ENCODE data around the gene NID1. TPM values are rescaled to one million over a fixed set of nuclear protein-coding genes. Genes with fewer than 3 reads are reported as not detected.

NID1 gene
- total RNA-seq, 1 experiment from 2014 or later: 19.2 TPM

- TF ChIP-seq PRRX2 (CRISPR knock-in tag; IDR thresholded peaks at IDR 0.05) (no peak), PRDM15 (CRISPR knock-in tag; IDR thresholded peaks at IDR 0.05) (no peak), JAZF1 (CRISPR knock-in tag; IDR thresholded peaks at IDR 0.05) (no peak), HMGXB4 (CRISPR knock-in tag; IDR thresholded peaks at IDR 0.05) (no peak), USF2 (CRISPR knock-in tag; IDR thresholded peaks at IDR 0.05) (no peak), ZNF425 (CRISPR knock-in tag; conservative IDR thresholded peaks at IDR 0.05) (no peak), IRF2 (CRISPR knock-in tag; IDR thresholded peaks at IDR 0.05; ENCODE audit: borderline replicate concordance, low read depth) (no peak)
- TF ChIP-seq, protein P1, sequence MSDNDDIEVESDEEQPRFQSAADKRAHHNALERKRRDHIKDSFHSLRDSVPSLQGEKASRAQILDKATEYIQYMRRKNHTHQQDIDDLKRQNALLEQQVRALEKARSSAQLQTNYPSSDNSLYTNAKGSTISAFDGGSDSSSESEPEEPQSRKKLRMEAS (CRISPR knock-in tag; IDR thresholded peaks at IDR 0.05): no peak
- TF ChIP-seq, protein P2, sequence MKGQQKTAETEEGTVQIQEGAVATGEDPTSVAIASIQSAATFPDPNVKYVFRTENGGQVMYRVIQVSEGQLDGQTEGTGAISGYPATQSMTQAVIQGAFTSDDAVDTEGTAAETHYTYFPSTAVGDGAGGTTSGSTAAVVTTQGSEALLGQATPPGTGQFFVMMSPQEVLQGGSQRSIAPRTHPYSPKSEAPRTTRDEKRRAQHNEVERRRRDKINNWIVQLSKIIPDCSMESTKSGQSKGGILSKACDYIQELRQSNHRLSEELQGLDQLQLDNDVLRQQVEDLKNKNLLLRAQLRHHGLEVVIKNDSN (CRISPR knock-in tag; IDR thresholded peaks at IDR 0.05): no peak
- TF ChIP-seq, protein P3, sequence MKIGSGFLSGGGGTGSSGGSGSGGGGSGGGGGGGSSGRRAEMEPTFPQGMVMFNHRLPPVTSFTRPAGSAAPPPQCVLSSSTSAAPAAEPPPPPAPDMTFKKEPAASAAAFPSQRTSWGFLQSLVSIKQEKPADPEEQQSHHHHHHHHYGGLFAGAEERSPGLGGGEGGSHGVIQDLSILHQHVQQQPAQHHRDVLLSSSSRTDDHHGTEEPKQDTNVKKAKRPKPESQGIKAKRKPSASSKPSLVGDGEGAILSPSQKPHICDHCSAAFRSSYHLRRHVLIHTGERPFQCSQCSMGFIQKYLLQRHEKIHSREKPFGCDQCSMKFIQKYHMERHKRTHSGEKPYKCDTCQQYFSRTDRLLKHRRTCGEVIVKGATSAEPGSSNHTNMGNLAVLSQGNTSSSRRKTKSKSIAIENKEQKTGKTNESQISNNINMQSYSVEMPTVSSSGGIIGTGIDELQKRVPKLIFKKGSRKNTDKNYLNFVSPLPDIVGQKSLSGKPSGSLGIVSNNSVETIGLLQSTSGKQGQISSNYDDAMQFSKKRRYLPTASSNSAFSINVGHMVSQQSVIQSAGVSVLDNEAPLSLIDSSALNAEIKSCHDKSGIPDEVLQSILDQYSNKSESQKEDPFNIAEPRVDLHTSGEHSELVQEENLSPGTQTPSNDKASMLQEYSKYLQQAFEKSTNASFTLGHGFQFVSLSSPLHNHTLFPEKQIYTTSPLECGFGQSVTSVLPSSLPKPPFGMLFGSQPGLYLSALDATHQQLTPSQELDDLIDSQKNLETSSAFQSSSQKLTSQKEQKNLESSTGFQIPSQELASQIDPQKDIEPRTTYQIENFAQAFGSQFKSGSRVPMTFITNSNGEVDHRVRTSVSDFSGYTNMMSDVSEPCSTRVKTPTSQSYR (CRISPR knock-in tag; IDR thresholded peaks at IDR 0.05): no peak
- ChIA-PET CTCF (no interaction called here), POLR2A (no interaction called here)
- DNase-seq (ENCODE audit: low spot score) (no peak), ATAC-seq (no peak)
- Mint-ChIP-seq H3K9me3 (peaks cover 4% of the 10 kb centered on the region; the same call in 1 of the 2 replicates), H3K36me3 (no peaks in the 10 kb centered on the region), H3K27me3 (ENCODE audit: low read depth) (no peaks in the 10 kb centered on the region), H3K4me1 (no peaks in the 10 kb centered on the region), H3K4me3 (no peak overlapping the region), H3K27ac (no peak overlapping the region)
Measured at GRCh38 chr1:235953801-235954200, 111.1 kb downstream of the NID1 start.

- DNase-seq (ENCODE audit: low spot score): no peak
- TF ChIP-seq HMGA2 (CRISPR knock-in tag; IDR thresholded peaks at IDR 0.05): no peak
- TF ChIP-seq ZNF423 (CRISPR knock-in tag; IDR thresholded peaks at IDR 0.05): no peak
- no peak for TF ChIP-seq SP1 (CRISPR knock-in tag; conservative IDR thresholded peaks at IDR 0.05)
- TF ChIP-seq NFYB (CRISPR knock-in tag; conservative IDR thresholded peaks at IDR 0.05; ENCODE audit: low read depth): no peak
- TF ChIP-seq, protein P2 (CRISPR knock-in tag; IDR thresholded peaks at IDR 0.05): no peak
- no peak for TF ChIP-seq SMAD4 (CRISPR knock-in tag; IDR thresholded peaks at IDR 0.05)
- TF ChIP-seq, protein P4, sequence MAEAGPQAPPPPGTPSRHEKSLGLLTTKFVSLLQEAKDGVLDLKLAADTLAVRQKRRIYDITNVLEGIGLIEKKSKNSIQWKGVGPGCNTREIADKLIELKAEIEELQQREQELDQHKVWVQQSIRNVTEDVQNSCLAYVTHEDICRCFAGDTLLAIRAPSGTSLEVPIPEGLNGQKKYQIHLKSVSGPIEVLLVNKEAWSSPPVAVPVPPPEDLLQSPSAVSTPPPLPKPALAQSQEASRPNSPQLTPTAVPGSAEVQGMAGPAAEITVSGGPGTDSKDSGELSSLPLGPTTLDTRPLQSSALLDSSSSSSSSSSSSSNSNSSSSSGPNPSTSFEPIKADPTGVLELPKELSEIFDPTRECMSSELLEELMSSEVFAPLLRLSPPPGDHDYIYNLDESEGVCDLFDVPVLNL (CRISPR knock-in tag; IDR thresholded peaks at IDR 0.05; ENCODE audit: borderline replicate concordance, low read depth): no peak
- no peak for TF ChIP-seq CTCF (IDR thresholded peaks at IDR 0.05)
- CTCF ChIA-PET: interaction anchor here (0.7 to 4.2 kb wide), 2 partner anchors 19 to 22 kb away, joined by 4 to 19 read pairs; no protein-coding TSS in a partner anchor
- Mint-ChIP-seq H3K27ac (no peak overlapping the region), H3K4me1 (no peaks in the 10 kb centered on the region), H3K27me3 (ENCODE audit: low read depth) (no peaks in the 10 kb centered on the region), H3K9me3 (peaks cover 4% of the 10 kb centered on the region; the same call in 1 of the 2 replicates), H3K4me3 (no peak overlapping the region), H3K36me3 (no peaks in the 10 kb centered on the region)
- no peak for ATAC-seq
- POLR2A ChIA-PET: no interaction called here
Measured at GRCh38 chr1:235952950-235953615, 111.8 kb downstream of the NID1 start.
